Breast epithelium (tissue), 3 donors: ENCODE measurements around the gene ODF4.

Experiments
- CTCF ChIP-seq, 3 donors: fragments of 450-650 bp; IDR thresholded peaks; one replicate each; pipeline ENCODE4 v1.5.1; 2016 to 2017; ENCODE audit warnings: antibody characterized with exemption in 3 of 3, mild to moderate bottlenecking in 3 of 3, moderate library complexity in 3 of 3
- POLR2A ChIP-seq: fragments of 450-650 bp; IDR thresholded peaks from one replicate; pipeline ENCODE4 v1.6.1; 2016; ENCODE audit warnings: antibody characterized with exemption, mild to moderate bottlenecking, moderate library complexity

GRCh38 chr17:8318010-8318935 is 21.4 kb upstream of the ODF4 start:
- TF ChIP-seq CTCF (IDR thresholded peaks at IDR 0.05) (no peak), POLR2A (no peak)
